Heart left ventricle (tissue), 16 donors: Measurements from ENCODE around the gene CREB3L1. TPM values are rescaled to one million over a fixed set of nuclear protein-coding genes. Genes with fewer than 3 reads are reported as not detected.
A peak's percentile ranks its signal among the peaks of the same experiment; 100 is the strongest.

Experiments used
- ATAC-seq, 4 donors: fragments of 200-7000 bp; cut with Tn5 transposase; one replicate each; pipeline ENCODE4 v1.9.1; 2020 to 2022; ENCODE audit warnings: moderate library complexity in 4 of 4, mild to moderate bottlenecking in 3 of 4, moderate number of reproducible peaks in 1 of 4
- DNase-seq, 5 donors: peaks; one replicate each; pipeline ENCODE4 v3.0.0-alpha.2; 2020
- H3K27ac ChIP-seq, 12 donors: fragments of 200-600 bp; sonication (generic) in 4 of 12; one replicate each; pipeline versions ENCODE4 v1.5.0 to v1.8.0; 2016 to 2022; ENCODE audit warnings: mild to moderate bottlenecking in 2 of 12
- H3K27me3 ChIP-seq, 9 donors: fragments of 200-600 bp; sonication (generic) in 2 of 9; one replicate each; pipeline versions ENCODE4 v1.5.1 to v1.8.0; 2016 to 2022; ENCODE audit warnings: mild to moderate bottlenecking in 3 of 9
- H3K36me3 ChIP-seq, 9 donors: fragments of 200-600 bp; sonication (generic) in 2 of 9; one replicate each; pipeline versions ENCODE4 v1.5.0 to v1.8.0; 2018 to 2022; ENCODE audit warnings: mild to moderate bottlenecking in 2 of 9
- H3K4me1 ChIP-seq, 12 donors: fragments of 200-600 bp; sonication (generic) in 4 of 12; one replicate each; pipeline versions ENCODE4 v1.5.0 to v1.8.0; 2016 to 2022; ENCODE audit warnings: mild to moderate bottlenecking in 3 of 12
- H3K4me3 ChIP-seq, 12 donors: fragments of 200-600 bp; sonication (generic) in 4 of 12; one replicate each; pipeline versions ENCODE4 v1.5.0 to v1.8.0; 2017 to 2022; ENCODE audit warnings: mild to moderate bottlenecking in 9 of 12, moderate library complexity in 4 of 12
- H3K9me3 ChIP-seq, 12 donors: fragments of 200-600 bp; sonication (generic) in 4 of 12; one replicate each; pipeline versions ENCODE4 v1.5.0 to v1.8.0; 2016 to 2022; ENCODE audit warnings: mild to moderate bottlenecking in 1 of 12
- POLR2A ChIP-seq, 2 donors: fragments of 450-650 bp; IDR thresholded peaks; one replicate each; pipeline ENCODE4 v1.6.1; 2017; ENCODE audit warnings: antibody characterized with exemption in 2 of 2, mild to moderate bottlenecking in 2 of 2, moderate library complexity in 2 of 2
- WGBS, 4 donors: extraction: QIAGEN DNeasy Blood & Tissue Kit in 2 of 4; methylation state at CpG; one replicate each; pipeline versions ENCODE4 v1.1.5 to v1.1.7; 2013 to 2018; 5-methylcytosine and 5-hydroxymethylcytosine counted together
- intact Hi-C, 10 donors: fragments of 100-400 bp; cut with DNase I; formaldehyde crosslinking; loops; one replicate each; pipeline versions ENCODE4 v1.11.1 to v1.14.2; 2022
- polyA plus RNA-seq, 2 donors: library from polyadenylated mRNA; stranded (reverse); fragments of 200-250 nt; gene quantifications; one replicate each; pipeline ENCODE4 v1.2.3, GENCODE V29; 2013
- total RNA-seq, 9 donors: library from RNA; depleted of rRNA in 2 of 9; stranded (reverse); fragments of >200 nt in 2 of 9; fragmentation: NEBNext Ultra II Directional in 3 of 9; extraction: Animal tissue kit (Norgen Biotek cat#: 25700) in 3 of 9; gene quantifications; one replicate each; pipeline versions ENCODE4 v1.1.0 to v1.2.4, GENCODE V29; 2016 to 2023
- TF ChIP-seq, protein P1 (sequence below), 12 donors: fragments of 200-600 bp; sonication (generic) in 4 of 12; IDR thresholded peaks; one replicate each; pipeline versions ENCODE4 v1.5.0 to v1.8.0; 2018 to 2022; ENCODE audit warnings: antibody characterized with exemption in 12 of 12, mild to moderate bottlenecking in 5 of 12
- donor health status: ischemic (EF 13 %, LVEDD 7.1; RV severe dilation, severe dysfunction).
- donor health status: healthy with polysubstance abuse.
- donor health status: DM: no; HTN: yes; CAD: no.
- donor health status: DM: no; HTN: no; CAD: no.
- donor health status: ischemic (EF 25% LVEDD 6.9; RV normal size, moderate dysfunction).
- donor health status: ischemic (EF 25% LVEDD 5.7; RV mildly dilated, moderate dysfunction).
- donor health status: healthy.
- donor health status: DM: yes; HTN: yes; CAD: no.
- donor health status: ischemic (EF 35%, LVEDD 5.7; RV mildly dilated, moderate dysfunction).
- donor health status: nonischemic (EF 11% LVEDD 7.7; RV severe dilation, severe dysfunction).
- donor health status: DM: yes; HTN: yes; CAD: no.
- donor health status: PGD.
- donor health status: ischemic (EF 29% LVEDD 5.4; RV normal size, mild dysfunction).
- donor health status: nonischemic (EF 23%, LVEDD 6.1; RV moderate dilation, normal function).

Gene CREB3L1
- total and polyA plus RNA-seq, 11 donors, result 7.4 to 31.9 (median 23.3) TPM

- Histone ChIP-seq H3K4me1 (peaks cover 5 to 79% (median 54%) of the 10 kb centered on the region in 12 donors), H3K36me3 (peaks cover 0 to 5% (median 0%) of the 10 kb centered on the region in 9 donors), H3K27me3 (no peaks in the 10 kb centered on the region), H3K27ac (peak within 1 kb of the TSS in 11 of 12 donors; percentile 66 to 93 (median 84)), H3K4me3 (peak within 1 kb of the TSS; percentile 72 to 95 (median 84)), H3K9me3 (no peaks in the 10 kb centered on the region)
- WGBS, 4 donors, result 6 to 16% (median 10%) methylated on average over 19 to 80 of the region's 80 CpGs
- peak; percentile 87 to 95 (median 88) for DNase-seq
- peak; percentile 61 to 83 (median 78) for ATAC-seq
- peak in 1 of 2 donors; percentile 65 for TF ChIP-seq POLR2A (IDR thresholded peaks at IDR 0.05)
- TF ChIP-seq, protein P1, sequence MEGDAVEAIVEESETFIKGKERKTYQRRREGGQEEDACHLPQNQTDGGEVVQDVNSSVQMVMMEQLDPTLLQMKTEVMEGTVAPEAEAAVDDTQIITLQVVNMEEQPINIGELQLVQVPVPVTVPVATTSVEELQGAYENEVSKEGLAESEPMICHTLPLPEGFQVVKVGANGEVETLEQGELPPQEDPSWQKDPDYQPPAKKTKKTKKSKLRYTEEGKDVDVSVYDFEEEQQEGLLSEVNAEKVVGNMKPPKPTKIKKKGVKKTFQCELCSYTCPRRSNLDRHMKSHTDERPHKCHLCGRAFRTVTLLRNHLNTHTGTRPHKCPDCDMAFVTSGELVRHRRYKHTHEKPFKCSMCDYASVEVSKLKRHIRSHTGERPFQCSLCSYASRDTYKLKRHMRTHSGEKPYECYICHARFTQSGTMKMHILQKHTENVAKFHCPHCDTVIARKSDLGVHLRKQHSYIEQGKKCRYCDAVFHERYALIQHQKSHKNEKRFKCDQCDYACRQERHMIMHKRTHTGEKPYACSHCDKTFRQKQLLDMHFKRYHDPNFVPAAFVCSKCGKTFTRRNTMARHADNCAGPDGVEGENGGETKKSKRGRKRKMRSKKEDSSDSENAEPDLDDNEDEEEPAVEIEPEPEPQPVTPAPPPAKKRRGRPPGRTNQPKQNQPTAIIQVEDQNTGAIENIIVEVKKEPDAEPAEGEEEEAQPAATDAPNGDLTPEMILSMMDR (IDR thresholded peaks at IDR 0.05), result peak; percentile 49 to 99 (median 82)
- intact Hi-C loops, result no loop called here
Observed at GRCh38 chr11:46346886-46347636, 69.6 kb downstream of the CREB3L1 start, which contains the start of gene DGKZ. Gene DGKZ (plus strand): TSS chr11:46347463. CDS start chr11:46347660, 197 bp downstream.

DNA sequence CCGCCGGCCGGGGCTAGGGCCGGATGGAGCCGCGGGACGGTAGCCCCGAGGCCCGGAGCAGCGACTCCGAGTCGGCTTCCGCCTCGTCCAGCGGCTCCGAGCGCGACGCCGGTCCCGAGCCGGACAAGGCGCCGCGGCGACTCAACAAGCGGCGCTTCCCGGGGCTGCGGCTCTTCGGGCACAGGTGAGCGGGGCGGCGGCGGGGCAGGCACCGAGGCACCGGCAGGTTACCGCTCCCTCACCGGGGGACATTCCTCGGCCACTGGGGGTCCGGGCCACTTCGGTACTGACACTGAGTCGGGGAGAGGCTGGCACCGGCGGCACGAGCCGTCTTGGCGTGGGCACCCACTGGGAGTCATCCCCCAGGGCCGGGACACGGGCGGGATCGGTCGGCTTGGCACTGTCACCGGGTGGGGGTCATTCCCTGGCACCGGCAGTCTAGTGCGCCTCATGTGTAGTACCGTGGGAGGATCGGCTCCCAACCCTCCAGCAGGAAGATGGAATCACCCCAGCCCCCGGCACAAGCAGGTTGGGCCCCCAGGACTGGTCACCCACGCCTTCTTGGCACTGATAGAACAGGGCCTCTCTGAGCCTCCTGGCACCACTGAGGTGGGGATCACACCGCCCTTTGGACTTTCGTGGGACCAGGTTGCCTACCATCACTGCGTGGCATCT is 70.3 kb downstream of the CREB3L1 start:
- TF ChIP-seq POLR2A (IDR thresholded peaks at IDR 0.05), result no peak
- TF ChIP-seq, protein P1 (IDR thresholded peaks at IDR 0.05), result no peak
- DNase-seq (peak in 2 of 5 donors; percentile 51 to 63), ATAC-seq (peak in 2 of 4 donors; percentile 1)
- Histone ChIP-seq H3K9me3 (no peaks in the 10 kb centered on the region), H3K4me1 (peaks cover 5 to 79% (median 56%) of the 10 kb centered on the region in 12 donors), H3K36me3 (peaks cover 0 to 5% (median 0%) of the 10 kb centered on the region in 9 donors), H3K27me3 (no peaks in the 10 kb centered on the region), H3K27ac (peak overlapping the region in 11 of 12 donors; percentile 29 to 86 (median 67)), H3K4me3 (peak overlapping the region; percentile 72 to 95 (median 84))
- WGBS, 4 donors, result 1 to 24% (median 17%) methylated on average over 29 to 63 of the region's 63 CpGs
- intact Hi-C loops, result loop anchor here in 1 of 10 donors (2.0 kb wide), 1 partner anchor 17 kb away; no protein-coding TSS in a partner anchor

DNA sequence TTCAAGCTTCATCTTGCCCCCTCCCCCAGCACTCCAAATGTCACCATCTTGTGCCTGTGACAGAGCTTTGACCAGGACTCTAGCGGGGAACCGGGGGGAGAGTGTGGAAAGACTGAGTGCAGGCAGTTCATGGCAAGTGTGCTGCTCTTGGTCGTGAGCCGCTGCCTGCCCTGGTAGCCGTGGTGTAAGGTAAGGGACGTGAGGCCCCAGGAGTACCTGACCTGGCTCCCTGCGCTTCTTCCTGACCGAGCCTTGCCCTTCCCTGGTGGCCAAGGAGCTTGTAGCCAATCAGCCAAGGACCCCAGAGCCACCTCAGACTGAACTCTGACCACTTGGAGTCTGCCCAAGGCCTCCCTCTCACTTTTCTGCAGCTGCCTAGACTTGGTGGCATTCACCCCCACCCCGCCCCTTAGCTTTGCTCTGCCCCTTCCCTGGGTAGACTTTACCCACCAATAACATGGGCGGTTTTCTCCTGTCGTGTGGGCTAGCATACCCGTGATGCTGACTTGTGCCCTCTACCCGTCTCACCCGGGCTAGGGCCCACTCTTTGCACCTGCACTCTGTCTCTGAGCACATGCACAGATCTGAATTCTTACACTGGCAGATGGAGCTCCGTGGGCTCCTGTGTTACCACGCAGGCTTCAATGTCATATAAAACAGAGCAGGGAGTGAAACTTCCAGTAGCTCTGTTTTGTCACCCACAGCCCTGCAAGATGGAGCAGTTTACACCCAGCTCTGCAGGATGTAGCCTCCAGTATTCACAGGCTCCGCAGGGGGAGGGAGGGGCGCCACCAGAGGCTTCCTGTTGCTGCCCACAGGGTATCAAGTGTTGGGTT is 71.3 kb downstream of the CREB3L1 start:
- Histone ChIP-seq H3K27ac (peak overlapping the region in 7 of 12 donors; percentile 44 to 86 (median 74)), H3K4me3 (peak overlapping the region in 10 of 12 donors; percentile 78 to 95 (median 84)), H3K4me1 (peaks cover 5 to 74% (median 56%) of the 10 kb centered on the region in 12 donors), H3K27me3 (no peaks in the 10 kb centered on the region), H3K36me3 (peaks cover 0 to 5% (median 0%) of the 10 kb centered on the region in 9 donors), H3K9me3 (no peaks in the 10 kb centered on the region)
- TF ChIP-seq POLR2A (IDR thresholded peaks at IDR 0.05), result no peak
- TF ChIP-seq, protein P1 (IDR thresholded peaks at IDR 0.05), result no peak
- intact Hi-C loops, result loop anchor here in 1 of 10 donors (2.0 kb wide), 1 partner anchor 16 kb away; no protein-coding TSS in a partner anchor
- peak in 2 of 5 donors; percentile 47 to 51 for DNase-seq
- WGBS, 4 donors, result 45 to 61% (median 53%) methylated on average over 13 to 18 of the region's 18 CpGs
- no peak for ATAC-seq
